Measurements from ENCODE around the gene WNT7A.

The WNT7A gene

DNA sequence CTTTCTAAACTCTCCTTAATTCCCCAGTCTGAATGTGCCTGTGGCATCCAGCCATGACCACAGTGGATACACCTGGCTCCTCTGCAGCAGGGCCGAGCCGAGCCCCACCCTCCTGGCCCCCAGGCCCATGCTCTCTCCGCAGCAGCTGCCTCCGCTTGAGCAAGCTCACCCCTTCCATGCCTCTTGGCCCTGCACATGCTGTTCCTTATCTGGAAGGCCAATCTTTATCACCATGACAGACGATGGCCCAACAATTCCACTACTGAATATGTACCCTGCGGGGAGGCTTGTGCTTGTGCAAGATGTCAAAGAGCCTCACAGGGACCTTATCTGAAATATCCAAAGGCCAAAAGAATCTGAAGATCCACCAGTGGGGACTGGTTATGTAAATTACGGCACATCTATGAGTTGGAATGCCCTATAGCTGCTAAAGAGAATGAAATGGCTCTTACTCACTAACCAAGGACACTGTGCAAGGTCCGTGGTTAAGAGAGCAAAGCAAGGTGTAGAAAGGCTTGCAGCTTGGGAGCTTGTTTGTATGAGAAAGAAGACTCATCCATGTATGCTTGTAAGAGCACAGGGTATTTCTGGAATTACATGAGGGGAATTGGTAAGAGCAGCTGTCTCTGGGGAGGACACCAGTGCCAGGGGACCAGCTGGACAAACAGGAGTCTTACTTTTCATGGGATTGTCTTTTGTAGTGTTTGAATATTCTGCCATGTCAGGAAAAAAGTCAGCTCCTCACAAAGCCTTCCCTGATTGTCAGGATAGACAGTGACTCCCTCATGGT is 55.2 kb downstream of the WNT7A start:
- TF ChIP-seq, protein P1, sequence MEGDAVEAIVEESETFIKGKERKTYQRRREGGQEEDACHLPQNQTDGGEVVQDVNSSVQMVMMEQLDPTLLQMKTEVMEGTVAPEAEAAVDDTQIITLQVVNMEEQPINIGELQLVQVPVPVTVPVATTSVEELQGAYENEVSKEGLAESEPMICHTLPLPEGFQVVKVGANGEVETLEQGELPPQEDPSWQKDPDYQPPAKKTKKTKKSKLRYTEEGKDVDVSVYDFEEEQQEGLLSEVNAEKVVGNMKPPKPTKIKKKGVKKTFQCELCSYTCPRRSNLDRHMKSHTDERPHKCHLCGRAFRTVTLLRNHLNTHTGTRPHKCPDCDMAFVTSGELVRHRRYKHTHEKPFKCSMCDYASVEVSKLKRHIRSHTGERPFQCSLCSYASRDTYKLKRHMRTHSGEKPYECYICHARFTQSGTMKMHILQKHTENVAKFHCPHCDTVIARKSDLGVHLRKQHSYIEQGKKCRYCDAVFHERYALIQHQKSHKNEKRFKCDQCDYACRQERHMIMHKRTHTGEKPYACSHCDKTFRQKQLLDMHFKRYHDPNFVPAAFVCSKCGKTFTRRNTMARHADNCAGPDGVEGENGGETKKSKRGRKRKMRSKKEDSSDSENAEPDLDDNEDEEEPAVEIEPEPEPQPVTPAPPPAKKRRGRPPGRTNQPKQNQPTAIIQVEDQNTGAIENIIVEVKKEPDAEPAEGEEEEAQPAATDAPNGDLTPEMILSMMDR (IDR thresholded peaks at IDR 0.05; ENCODE audit: insufficient read depth, low read depth, low read length, missing control alignments), result no peak
- no peak overlapping the region for H3K4me3 ChIP-seq (ENCODE audit: low read depth, low read length)
- no peak for DNase-seq (ENCODE audit: low read depth)

DNA sequence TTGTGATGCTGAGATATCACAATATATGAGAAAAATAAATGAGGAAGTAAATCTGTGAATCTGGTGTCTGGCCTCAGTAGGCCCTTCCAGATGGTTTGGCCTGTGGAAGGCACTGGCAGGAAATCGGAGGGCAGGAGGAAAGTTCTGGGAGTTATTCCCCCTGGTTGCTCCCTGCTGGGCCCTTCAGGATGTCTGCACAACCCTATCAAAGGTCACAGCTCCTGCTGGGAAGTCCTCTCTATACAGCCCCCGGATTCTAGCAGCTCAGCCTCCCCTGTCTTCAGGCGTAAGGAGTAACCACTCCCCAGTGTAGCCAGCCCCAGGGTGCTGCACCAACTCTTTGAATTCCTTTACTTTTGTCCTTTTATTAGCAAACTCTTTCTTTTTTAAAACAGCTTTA is 56.2 kb downstream of the WNT7A start:
- no peak for DNase-seq (ENCODE audit: low read depth)
- TF ChIP-seq, protein P1 (IDR thresholded peaks at IDR 0.05; ENCODE audit: insufficient read depth, low read depth, low read length, missing control alignments), result no peak
- no peak overlapping the region for H3K4me3 ChIP-seq (ENCODE audit: low read depth, low read length)

DNA sequence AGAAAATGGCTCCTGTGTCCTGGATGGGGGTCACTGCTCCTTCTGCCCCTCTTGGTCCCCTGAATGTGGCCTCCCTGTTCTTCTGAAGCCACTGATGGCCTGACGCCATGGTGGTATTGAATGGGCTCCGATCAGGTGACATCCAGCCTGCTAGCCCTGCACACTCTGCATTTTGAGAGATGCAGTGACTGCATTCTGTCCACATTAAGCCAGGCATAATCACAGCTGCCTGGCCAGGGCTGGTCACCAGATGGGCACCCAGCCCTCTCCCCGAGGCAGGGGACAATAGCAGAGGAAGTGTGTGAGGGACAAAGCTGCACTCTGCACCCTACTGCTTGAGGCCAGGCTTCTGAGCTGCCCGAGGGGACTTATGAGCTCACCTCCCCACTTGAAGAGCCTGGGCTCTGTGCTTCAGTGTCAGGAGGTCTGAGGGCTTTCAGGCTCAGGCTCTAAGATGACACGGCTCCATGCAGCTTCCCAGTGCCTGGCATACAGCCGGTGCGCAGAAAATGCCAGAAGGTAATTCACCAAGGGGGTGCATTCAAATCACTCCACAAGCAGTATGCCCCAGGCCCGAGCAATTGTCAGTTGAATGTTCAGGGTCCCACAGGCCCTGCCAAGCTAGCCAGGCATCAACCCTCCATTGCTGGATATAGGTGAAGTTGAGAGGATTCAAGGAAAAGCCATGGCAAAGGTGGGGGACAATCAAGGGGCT is 56.8 kb downstream of the WNT7A start:
- no peak overlapping the region for H3K4me3 ChIP-seq (ENCODE audit: low read depth, low read length)
- TF ChIP-seq, protein P1 (IDR thresholded peaks at IDR 0.05; ENCODE audit: insufficient read depth, low read depth, low read length, missing control alignments), result no peak
- DNase-seq (ENCODE audit: low read depth), result no peak

DNA sequence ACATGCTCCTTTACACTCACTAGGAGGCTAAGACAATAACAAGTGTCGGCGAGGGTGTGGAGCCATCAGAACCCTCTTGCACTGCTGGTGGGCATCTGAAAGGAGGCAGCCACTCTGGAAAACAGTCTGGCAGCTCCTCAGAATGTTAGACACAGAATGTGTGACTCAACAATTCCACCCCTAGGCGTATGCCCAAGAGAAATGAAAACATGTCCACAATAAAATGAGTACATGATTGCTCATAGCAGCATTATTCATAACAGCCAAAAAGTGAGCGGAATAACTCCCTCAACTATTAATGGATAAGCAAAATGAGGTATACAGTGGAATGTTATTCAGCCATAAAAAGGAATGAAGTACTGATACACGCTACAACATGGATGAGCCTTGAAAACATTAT is 57.8 kb downstream of the WNT7A start:
- no peak overlapping the region for H3K4me3 ChIP-seq (ENCODE audit: low read depth, low read length)
- TF ChIP-seq, protein P1 (IDR thresholded peaks at IDR 0.05; ENCODE audit: insufficient read depth, low read depth, low read length, missing control alignments), result no peak
- no peak for DNase-seq (ENCODE audit: low read depth)

DNA sequence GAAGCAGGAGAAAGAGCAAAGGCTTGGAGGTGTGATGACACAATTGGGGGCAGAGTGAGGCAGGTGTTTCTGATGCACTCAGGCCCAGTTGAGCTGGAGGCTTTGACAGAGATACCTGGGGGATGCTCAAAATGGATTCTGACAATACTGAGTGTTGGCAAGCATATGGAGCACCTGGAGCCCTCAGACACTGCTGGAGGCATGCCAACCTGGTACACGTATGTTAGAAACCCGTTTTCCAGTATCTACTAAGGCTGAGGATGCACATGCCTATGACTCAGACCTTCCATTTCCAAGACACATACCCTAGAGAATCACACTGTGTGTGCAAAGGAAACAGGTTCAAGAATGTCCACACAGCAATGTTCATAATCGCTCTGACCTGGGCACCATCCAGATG is 58.7 kb downstream of the WNT7A start:
- TF ChIP-seq, protein P1 (IDR thresholded peaks at IDR 0.05; ENCODE audit: insufficient read depth, low read depth, low read length, missing control alignments), result no peak
- H3K4me3 ChIP-seq (ENCODE audit: low read depth, low read length), result no peak overlapping the region
- DNase-seq (ENCODE audit: low read depth), result no peak

DNA sequence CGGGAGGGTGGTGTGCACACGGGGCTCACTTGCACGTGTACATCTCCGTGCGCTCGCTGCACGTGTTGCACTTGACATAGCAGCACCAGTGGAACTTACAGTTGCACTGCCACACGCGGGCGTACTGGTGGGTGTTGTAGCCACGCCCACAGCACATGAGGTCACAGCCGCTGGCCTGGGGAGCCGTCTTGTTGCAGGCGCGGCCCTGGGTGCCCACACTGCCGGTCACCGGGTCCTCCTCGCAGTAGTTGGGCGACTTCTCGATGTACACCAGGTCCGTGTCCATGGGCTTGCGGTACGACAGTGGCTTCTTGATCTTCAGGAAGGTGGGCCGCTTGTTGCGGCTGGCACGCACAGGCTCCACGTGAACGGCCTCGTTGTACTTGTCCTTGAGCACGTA is 61.0 kb downstream of the WNT7A start:
- TF ChIP-seq, protein P1 (IDR thresholded peaks at IDR 0.05; ENCODE audit: insufficient read depth, low read depth, low read length, missing control alignments), result no peak
- no peak for DNase-seq (ENCODE audit: low read depth)
- no peak overlapping the region for H3K4me3 ChIP-seq (ENCODE audit: low read depth, low read length)
